HG03520 (cell line): ENCODE data around the gene CGNL1.

Experiments used
- ATAC-seq: cut with Tn5 transposase; IDR thresholded peaks from one replicate; pipeline ENCODE4 v1.9.1; 2021; ENCODE audit warnings: mild to moderate bottlenecking, moderate library complexity; ENCODE audit not compliant: unreplicated experiment

The CGNL1 gene

GRCh38 chr15:57421551-57421950 lies 45.2 kb downstream of the CGNL1 start:
- ATAC-seq, result no peak

- ATAC-seq, result no peak
These were observed 45.9 kb downstream of the CGNL1 start for GRCh38 chr15:57422113-57422754.

GRCh38 chr15:57423599-57424140 lies 47.4 kb downstream of the CGNL1 start:
- no peak for ATAC-seq

DNA sequence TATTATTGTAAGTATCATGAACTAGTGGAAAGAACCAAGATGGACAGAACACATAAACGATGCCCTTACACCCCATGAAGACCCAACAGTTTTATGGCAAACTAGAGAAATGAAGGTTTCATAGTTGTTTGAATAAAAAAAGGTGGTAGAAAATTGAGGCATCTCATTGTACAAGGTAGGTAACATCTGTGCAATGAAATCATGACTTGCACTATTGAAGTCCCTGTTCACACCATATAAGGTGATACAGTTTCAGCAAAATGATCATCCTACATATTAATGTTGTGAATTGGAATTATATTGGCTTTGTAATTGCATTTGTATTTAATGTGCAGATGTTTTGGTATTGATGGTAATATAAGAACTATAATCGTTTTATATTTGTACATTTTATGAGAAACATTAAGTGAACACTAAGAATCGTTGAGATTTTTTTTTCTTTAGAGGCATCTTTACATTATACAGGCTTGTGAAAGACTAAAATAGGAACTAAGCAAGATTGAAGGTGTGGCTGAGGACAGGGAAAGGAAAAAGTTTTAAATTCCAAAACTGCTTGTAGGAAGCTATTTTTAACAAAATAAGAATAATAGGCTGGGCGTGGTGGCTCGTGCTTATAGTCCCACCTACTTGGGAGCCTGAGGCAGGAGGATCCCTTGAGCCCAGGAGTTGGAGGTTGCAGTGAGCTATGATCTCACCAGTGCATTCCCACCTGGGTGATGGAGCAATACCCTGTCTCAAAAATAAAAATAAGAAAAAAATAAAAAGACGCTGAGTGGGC lies 48.5 kb downstream of the CGNL1 start:
- no peak for ATAC-seq

DNA sequence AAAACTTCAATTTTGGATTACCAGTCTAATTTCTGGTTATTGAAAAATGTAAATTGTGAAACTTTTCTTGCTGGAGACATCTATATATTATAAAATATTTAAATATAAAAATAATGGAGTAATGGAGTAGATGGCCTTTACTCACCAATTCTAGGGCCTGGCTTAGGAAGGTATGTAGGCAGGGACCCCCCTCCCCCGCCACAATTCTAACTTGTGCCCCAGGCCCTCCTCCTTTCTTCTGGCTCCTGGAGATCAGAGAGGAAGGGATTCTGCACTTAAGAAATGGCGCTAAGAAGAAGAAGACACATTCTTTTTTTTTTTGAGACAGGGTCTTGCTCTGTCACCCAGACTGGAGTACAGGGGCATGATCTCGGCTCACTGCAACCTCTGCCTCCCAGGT lies 49.5 kb downstream of the CGNL1 start:
- ATAC-seq, result no peak

DNA sequence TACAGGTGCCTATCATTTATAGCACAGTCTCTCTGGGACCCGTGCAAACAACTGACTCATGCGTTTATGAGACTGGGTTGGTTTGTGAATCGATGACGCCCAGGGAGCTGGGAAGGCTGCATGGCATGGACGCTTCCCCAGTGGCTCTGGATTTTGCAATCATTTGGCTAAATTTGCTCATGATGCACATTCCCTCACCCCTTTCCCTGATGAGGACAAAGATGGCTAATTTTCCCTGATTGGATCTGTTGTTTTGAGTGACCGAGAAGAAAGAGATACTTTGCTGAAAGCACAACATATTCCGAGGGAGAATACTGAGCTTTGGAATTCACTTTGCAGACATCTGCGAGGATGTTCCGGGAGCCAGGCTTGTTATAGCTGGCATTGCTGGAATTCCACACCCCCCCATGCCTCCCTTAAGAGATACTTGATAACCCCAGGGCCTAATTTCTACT lies 51.1 kb downstream of the CGNL1 start:
- ATAC-seq, result no peak

- no peak for ATAC-seq
These were observed 55.9 kb downstream of the CGNL1 start for GRCh38 chr15:57432141-57432741.

GRCh38 chr15:57436166-57436565 lies 59.9 kb downstream of the CGNL1 start:
- ATAC-seq, result no peak

- no peak for ATAC-seq
These were observed 60.7 kb downstream of the CGNL1 start for GRCh38 chr15:57436961-57437360.

DNA sequence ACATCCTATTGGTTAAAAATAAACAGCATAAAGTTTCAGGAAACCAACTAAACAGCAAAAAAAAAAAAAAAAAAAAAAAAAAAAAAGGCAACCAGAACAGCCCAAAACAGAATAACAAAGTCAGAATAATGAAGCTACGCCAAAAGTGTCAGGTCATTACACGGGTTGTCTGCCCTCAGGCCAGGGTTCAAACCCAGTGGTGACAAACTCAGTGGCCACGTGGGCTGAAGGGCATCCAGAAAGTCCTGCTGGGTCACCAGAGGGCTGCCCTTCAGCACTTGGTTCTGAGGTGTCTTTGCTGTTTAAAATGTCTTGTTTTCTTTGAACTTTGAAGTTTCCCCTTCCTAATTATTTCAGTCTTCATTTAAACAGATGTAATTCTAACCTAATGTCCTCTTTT lies 61.3 kb downstream of the CGNL1 start:
- ATAC-seq, result no peak

DNA sequence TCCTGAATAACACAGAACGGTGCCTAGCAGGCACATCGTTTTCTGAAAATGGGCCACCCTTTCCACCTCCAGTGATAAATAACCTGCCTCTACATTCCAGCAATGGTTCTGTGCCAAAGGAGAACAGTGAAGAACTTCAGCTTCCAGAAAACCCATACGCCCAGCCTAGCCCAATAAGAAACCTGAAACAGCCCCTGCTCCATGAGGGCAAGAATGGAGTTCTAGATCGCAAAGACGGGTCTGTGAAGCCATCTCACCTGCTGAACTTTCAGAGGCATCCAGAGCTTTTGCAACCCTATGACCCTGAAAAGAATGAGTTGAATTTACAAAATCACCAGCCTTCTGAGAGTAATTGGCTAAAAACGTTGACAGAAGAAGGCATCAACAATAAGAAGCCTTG lies 61.9 kb downstream of the CGNL1 start:
- no peak for ATAC-seq

GRCh38 chr15:57439128-57440027 lies 63.1 kb downstream of the CGNL1 start:
- no peak for ATAC-seq

- ATAC-seq, result no peak
These were observed 63.9 kb downstream of the CGNL1 start for GRCh38 chr15:57440167-57440566.

DNA sequence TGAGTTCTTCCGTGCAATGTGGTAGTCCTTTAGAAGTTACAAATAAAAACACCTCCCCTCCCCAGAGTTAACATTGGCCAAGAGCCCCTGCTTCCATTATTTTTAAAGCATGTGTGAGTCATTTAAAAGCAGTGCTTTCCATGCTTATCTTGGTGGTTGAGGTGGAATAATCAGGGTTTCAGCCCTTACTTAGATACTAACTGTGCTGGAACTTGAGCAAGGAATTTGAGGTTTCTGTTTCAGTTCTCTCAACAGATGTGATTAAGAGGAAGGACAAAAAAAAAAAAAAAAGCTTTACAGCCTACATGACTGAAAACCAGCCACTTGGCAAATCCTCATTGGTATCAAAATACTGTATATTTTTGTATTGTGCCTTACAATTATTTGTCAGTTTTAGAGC lies 64.5 kb downstream of the CGNL1 start:
- ATAC-seq, result no peak

- ATAC-seq, result no peak
These were observed 66.0 kb downstream of the CGNL1 start for GRCh38 chr15:57442335-57442734.

DNA sequence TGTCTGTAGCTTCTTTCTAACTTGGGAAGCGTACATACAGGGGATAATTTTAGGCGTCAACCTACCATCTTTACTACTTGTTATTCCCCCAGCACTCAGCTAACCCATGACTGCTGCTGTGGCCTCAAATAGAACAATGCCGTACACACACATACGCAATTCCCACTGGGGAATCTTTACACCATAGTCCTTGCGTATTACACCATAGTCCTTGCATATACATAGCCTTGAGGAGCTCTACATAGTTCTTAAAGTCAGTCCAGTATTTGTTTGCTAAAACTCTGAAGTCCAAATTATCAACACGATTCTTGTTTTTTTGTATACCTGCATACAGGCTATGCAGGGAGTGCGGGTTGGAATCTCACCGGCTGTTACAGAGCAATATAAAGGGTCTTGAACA lies 67.2 kb downstream of the CGNL1 start:
- no peak for ATAC-seq

DNA sequence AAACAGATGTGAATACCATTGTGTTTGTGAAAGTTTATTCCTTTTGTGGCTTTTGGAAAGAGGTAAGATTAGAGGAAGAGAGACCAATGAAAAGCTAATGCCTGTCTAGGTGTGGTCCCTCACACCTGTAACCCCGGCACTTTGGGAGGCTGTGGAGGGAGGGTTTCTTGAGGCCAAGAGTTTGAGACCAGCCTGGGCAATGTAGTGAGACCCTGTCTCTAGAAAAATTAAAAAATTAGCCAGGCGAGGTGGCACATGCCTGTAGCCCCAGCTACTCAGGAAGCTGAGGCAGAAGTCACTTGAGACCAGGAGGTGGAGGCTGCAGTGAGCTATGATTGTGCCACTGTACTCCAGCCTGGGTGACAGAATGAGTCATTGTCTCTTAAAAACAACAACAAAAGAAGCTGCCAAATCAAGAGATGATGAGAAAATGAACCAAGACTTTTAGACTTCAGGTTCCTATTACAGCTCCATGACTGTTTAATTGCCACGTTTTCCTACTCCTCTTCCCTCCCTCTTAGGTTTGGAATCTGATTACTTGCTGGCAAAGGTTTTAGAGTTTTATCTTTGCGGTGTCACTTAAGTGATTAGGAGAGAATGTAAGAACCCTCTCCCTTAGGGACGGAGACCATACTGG lies 68.7 kb downstream of the CGNL1 start:
- no peak for ATAC-seq

GRCh38 chr15:57445872-57446271 lies 69.6 kb downstream of the CGNL1 start:
- no peak for ATAC-seq

DNA sequence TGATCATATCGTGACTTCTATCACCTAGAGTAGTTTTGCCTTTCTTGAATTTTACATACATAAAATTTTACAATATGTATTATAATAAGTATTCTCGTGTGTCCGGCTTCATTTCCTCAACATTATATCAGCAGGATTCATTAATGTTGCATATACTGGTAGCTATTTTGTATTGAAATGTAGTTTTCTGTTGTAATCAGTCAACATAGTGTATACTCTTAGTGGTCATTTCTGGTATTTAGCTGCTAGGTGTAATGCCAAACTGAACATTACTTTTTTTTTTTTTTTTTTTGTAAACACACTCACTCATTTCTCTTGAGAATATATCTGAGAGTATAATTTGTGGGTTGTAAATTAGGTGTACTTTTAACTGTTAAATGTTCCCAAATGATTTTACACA lies 70.1 kb downstream of the CGNL1 start:
- no peak for ATAC-seq

DNA sequence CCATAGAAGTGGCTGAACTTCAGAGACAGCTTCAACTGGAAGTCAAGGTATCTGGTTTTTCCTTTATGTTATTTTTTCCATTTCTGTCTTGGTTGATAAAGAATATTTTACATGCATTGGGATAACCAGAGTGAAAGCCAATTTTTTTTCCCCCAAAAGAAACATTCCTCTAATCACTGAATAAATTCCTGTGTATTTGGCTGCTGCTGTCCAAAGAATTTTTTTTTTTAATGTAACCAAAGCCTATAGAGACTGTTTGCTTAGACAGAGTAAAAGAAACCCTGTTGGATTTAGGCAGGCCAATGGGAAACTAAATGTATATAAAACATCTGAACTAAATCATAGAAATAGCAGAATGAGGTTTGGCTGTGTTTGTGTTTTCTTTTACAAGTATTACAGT lies 75.2 kb downstream of the CGNL1 start:
- no peak for ATAC-seq
